AG09309 (cell line): ENCODE measurements around the gene VAMP3.

Experiments
- DNase-seq: peaks from one replicate; pipeline ENCODE4 v3.0.0-alpha.2; 2010; ENCODE audit warnings: low read depth
- H3K4me3 ChIP-seq: 2 replicates; pipeline ENCODE4 v1.5.1; 2011; ENCODE audit warnings: mild to moderate bottlenecking, low read depth, low read length, moderate library complexity; ENCODE audit not compliant: control insufficient read depth
- CTCF ChIP-seq: IDR thresholded peaks from 2 replicates; pipeline ENCODE4 v1.5.1; 2011; ENCODE audit warnings: mild to moderate bottlenecking, low read depth, low read length, inconsistent platforms; ENCODE audit not compliant: insufficient read depth, control insufficient read depth; ENCODE audit errors: missing control alignments

VAMP3 gene

DNA sequence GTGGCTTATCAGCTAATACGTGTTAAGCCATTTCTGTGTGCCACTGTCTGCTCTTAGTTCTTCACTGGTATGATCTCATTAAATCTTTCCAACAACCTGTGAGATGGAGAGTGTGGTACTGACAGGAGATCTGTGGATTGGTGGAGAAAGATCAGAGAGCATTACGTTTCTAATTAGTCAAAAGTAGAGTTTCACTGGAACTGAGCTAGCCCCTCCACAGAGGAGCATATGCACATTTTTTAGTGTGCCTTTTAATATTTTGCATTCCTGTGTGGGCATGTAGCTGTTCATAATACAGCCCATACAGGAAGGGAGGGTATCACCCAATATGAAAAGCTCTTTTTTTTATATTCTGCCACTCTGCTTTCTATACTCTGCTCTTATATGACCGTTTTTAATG lies 50.2 kb downstream of the VAMP3 start:
- DNase-seq = no peak
- H3K4me3 ChIP-seq = no peak overlapping the region
- TF ChIP-seq CTCF = no peak

DNA sequence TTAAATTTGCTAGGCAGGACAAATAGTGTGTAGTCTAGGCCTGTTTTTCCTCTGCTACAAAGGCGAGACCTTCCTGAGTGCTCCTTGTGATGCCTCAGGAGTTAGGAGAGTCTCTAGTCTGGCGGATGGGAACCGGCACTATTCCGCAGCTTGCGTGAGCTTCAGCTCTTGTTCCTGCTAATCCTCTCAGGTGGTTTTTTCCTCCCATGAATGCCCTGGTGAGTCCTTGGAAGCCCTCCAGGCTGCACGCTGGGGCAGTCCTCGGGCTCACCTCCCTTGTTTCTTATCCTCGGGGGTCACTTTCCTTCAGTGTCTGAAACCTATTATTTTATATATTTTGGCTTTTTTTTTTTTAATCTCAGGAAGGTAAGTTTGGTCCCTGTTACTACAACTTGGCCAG lies 53.6 kb downstream of the VAMP3 start:
- no peak overlapping the region for H3K4me3 ChIP-seq
- TF ChIP-seq CTCF = no peak
- DNase-seq = no peak

GRCh38 chr1:7826363-7826762 lies 55.3 kb downstream of the VAMP3 start:
- H3K4me3 ChIP-seq = no peak overlapping the region
- no peak for TF ChIP-seq CTCF
- no peak for DNase-seq

DNA sequence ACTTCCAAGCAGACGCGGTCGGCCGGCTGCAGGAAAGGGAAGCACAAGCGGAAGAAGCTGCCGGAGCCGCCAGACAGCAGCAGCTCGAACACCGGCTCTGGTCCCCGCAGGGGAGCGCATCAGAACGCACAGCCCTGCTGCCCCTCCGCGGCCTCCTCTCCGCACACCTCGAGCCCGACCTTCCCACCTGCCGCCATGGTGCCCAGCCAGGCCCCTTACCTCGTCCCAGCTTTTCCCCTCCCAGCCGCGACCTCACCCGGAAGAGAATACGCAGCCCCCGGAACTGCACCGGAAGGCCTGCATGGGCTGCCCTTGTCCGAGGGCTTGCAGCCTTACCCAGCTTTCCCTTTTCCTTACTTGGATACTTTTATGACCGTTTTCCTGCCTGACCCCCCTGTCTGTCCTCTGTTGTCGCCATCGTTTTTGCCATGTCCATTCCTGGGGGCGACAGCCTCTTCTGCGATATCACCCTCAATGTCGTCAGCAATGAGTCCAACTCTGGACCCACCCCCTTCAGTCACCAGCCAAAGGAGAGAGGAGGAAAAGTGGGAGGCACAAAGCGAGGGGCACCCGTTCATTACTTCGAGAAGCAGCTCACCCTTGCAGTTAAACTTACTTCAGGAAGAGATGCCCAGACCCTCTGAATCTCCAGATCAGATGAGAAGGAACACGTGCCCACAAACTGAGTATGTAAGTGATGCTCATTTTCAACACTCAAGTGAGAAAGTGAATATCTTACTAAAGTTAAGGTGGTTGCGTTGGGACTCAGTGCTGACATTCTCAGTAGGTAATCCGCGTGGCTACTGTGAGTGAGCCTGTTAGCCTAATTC lies 56.2 kb downstream of the VAMP3 start:
- H3K4me3 ChIP-seq = no peak overlapping the region
- TF ChIP-seq CTCF = no peak
- DNase-seq = no peak
